Suprapubic skin (tissue), 3 donors: ENCODE data around the gene NPAS2.

Experiments used
- CTCF ChIP-seq, 2 donors: fragments of 200-600 bp in 1 of 2; fragments of 450-650 bp in 1 of 2; sonication (generic) in 1 of 2; IDR thresholded peaks; one replicate each; pipeline ENCODE4 v1.5.1; 2016 to 2019; ENCODE audit warnings: antibody characterized with exemption in 2 of 2, mild to moderate bottlenecking in 1 of 2, moderate library complexity in 1 of 2
- POLR2A ChIP-seq, 2 donors: fragments of 450-650 bp; IDR thresholded peaks; one replicate each; pipeline ENCODE4 v1.6.1; 2017; ENCODE audit warnings: antibody characterized with exemption in 2 of 2, mild to moderate bottlenecking in 2 of 2, moderate library complexity in 2 of 2

GRCh38 chr2:100835006-100835659 is 15.2 kb downstream of the NPAS2 start:
- TF ChIP-seq CTCF (IDR thresholded peaks at IDR 0.05) (no peak), POLR2A (IDR thresholded peaks at IDR 0.05) (no peak)
